Kidney (tissue), 14 donors: ENCODE results near the gene RNF175. TPM values are rescaled to one million over a fixed set of nuclear protein-coding genes. Genes with fewer than 3 reads are reported as not detected.
A peak's percentile ranks its signal among the peaks of the same experiment; 100 is the strongest.

Source experiments
- DNase-seq, 5 donors: peaks; one replicate each; pipeline ENCODE4 v3.0.0-alpha.2; 2013 to 2020
- FAIRE-seq: peaks from 2 replicates; lab custom pipeline; 2012; peaks lifted over from hg19 to GRCh38; lab: Jason Lieb, UNC
- H3K27ac ChIP-seq, 2 donors: one replicate each; pipeline ENCODE4 v1.7.0; 2013; ENCODE audit warnings: low read depth in 2 of 2, low read length in 2 of 2, inconsistent platforms in 1 of 2
- H3K27me3 ChIP-seq: one replicate; pipeline ENCODE4 v1.7.1; 2013; ENCODE audit warnings: low read length, inconsistent platforms; ENCODE audit not compliant: control insufficient read depth, insufficient read depth
- H3K36me3 ChIP-seq, 3 donors: one replicate each; pipeline versions ENCODE4 v1.7.0 to v1.7.1; 2013; ENCODE audit warnings: low read length in 3 of 3, control low read depth in 1 of 3, inconsistent platforms in 1 of 3; ENCODE audit not compliant: insufficient read depth in 3 of 3, control insufficient read depth in 2 of 3
- H3K4me1 ChIP-seq, 3 donors: one replicate each; pipeline versions ENCODE4 v1.7.0 to v1.7.1; 2013; ENCODE audit warnings: low read length in 3 of 3, inconsistent platforms in 1 of 3, low read depth in 1 of 3; ENCODE audit not compliant: control insufficient read depth in 2 of 3, insufficient read depth in 2 of 3
- H3K4me3 ChIP-seq, 3 donors: one replicate each; pipeline versions ENCODE4 v1.7.0 to v1.8.1; 2013; ENCODE audit warnings: low read length in 3 of 3, control low read depth in 1 of 3, inconsistent platforms in 1 of 3
- H3K9ac ChIP-seq, 3 donors: one replicate each; pipeline versions ENCODE4 v1.7.0 to v1.7.1; 2013; ENCODE audit warnings: low read length in 3 of 3, control low read depth in 1 of 3, inconsistent platforms in 1 of 3
- H3K9me3 ChIP-seq, 3 donors: one replicate each; pipeline versions ENCODE4 v1.7.0 to v1.7.1; 2013; ENCODE audit warnings: low read length in 3 of 3, control low read depth in 1 of 3, inconsistent platforms in 1 of 3; ENCODE audit not compliant: control insufficient read depth in 2 of 3, insufficient read depth in 1 of 3
- CTCF ChIP-seq: IDR thresholded peaks from 3 replicates; pipeline ENCODE4 v1.5.1; 2012; ENCODE audit warnings: mild to moderate bottlenecking, moderate library complexity, borderline replicate concordance; ENCODE audit not compliant: insufficient read depth; ENCODE audit errors: extremely low read depth
- intact Hi-C: fragments of 100-400 bp; cut with DNase I; formaldehyde crosslinking; loops from one replicate; pipeline ENCODE4 v1.11.1; 2022
- polyA plus RNA-seq: library from polyadenylated mRNA; stranded (reverse); fragments of 350-450 nt; fragmentation: Illumina TruSeq; extraction: RNeasy Lipid Tissue Mini Kit (QIAGEN cat#74804); gene quantifications from one replicate; pipeline ENCODE4 v1.2.3, GENCODE V29; 2014; ENCODE audit warnings: low read depth, low replicate concordance; ENCODE audit not compliant: insufficient read depth
- total RNA-seq: library from RNA; stranded (reverse); fragmentation: NEBNext Ultra II Directional; extraction: Animal tissue kit (Norgen Biotek cat#: 25700); gene quantifications from one replicate; pipeline ENCODE4 v1.2.1, GENCODE V29; 2021
- donor health status: control.
- donor health status: control.
- donor health status: control.
- donor health status: control.
- donor health status: control.
- donor health status: DM: yes; HTN: yes; CAD: no.
- donor health status: Normal renal cell carcinoma (clear cell type).

RNF175 gene
- total and polyA plus RNA-seq, 2 donors from 2014 or later, result 0.25 TPM; not detected in 1

GRCh38 chr4:153663667-153664066 is 96.2 kb downstream of the RNF175 start:
- no peaks in the 10 kb centered on the region for H3K36me3 ChIP-seq
- no peaks in the 10 kb centered on the region for H3K4me1 ChIP-seq
- H3K9ac ChIP-seq, result no peak overlapping the region
- TF ChIP-seq CTCF, result no peak
- no peak overlapping the region for H3K27ac ChIP-seq
- FAIRE-seq (no peak), DNase-seq (no peak)
- no peaks in the 10 kb centered on the region for H3K9me3 ChIP-seq
- intact Hi-C loops, result no loop called here
- no peak overlapping the region for H3K4me3 ChIP-seq
- H3K27me3 ChIP-seq, result no peaks in the 10 kb centered on the region

- Histone ChIP-seq H3K27ac (no peak overlapping the region), H3K9me3 (no peaks in the 10 kb centered on the region), H3K4me1 (no peaks in the 10 kb centered on the region), H3K4me3 (no peak overlapping the region), H3K27me3 (no peaks in the 10 kb centered on the region), H3K36me3 (no peaks in the 10 kb centered on the region), H3K9ac (no peak overlapping the region)
- intact Hi-C loops, result no loop called here
- no peak for TF ChIP-seq CTCF
- FAIRE-seq, result no peak
- no peak for DNase-seq
These were observed 97.9 kb downstream of the RNF175 start for GRCh38 chr4:153661908-153662307.

GRCh38 chr4:153661215-153661822 is 98.5 kb downstream of the RNF175 start:
- peak in 1 of 5 donors; percentile 17 for DNase-seq
- Histone ChIP-seq H3K9me3 (no peaks in the 10 kb centered on the region), H3K4me3 (no peak overlapping the region), H3K9ac (no peak overlapping the region), H3K4me1 (no peaks in the 10 kb centered on the region), H3K27ac (no peak overlapping the region), H3K36me3 (no peaks in the 10 kb centered on the region), H3K27me3 (no peaks in the 10 kb centered on the region)
- no peak for FAIRE-seq
- no peak for TF ChIP-seq CTCF
- intact Hi-C loops, result no loop called here

Other genes with a start within 250 kb of the RNF175 start
- 59.5 TPM for gene TLR2, start 75.7 kb downstream of the RNF175 start, total RNA-seq
- 8.0 TPM for gene TLR2, start 75.7 kb downstream of the RNF175 start, polyA plus RNA-seq
- 4.1 TPM for gene SFRP2, start 29.1 kb upstream of the RNF175 start, total RNA-seq
- not detected for gene SFRP2, start 29.1 kb upstream of the RNF175 start, polyA plus RNA-seq